HG02763 (cell line): Measurements from ENCODE around the gene CWC15.
A peak's percentile ranks its signal among the peaks of the same experiment; 100 is the strongest.
"Not testable (repeated sequence)": the region's sequence is repeated elsewhere in the genome, so short reads cannot be mapped to it uniquely, and the experiment has no call there.

Experiments used
- ATAC-seq: cut with Tn5 transposase; IDR thresholded peaks from one replicate; pipeline ENCODE4 v1.9.1; 2021; ENCODE audit warnings: mild to moderate bottlenecking, moderate library complexity; ENCODE audit not compliant: unreplicated experiment

Gene CWC15

GRCh38 chr11:94956963-94957362 is 16.4 kb downstream of the CWC15 start:
- ATAC-seq, result no peak

- ATAC-seq, result no peak
Measured at GRCh38 chr11:94954753-94955152, 18.6 kb downstream of the CWC15 start.

DNA sequence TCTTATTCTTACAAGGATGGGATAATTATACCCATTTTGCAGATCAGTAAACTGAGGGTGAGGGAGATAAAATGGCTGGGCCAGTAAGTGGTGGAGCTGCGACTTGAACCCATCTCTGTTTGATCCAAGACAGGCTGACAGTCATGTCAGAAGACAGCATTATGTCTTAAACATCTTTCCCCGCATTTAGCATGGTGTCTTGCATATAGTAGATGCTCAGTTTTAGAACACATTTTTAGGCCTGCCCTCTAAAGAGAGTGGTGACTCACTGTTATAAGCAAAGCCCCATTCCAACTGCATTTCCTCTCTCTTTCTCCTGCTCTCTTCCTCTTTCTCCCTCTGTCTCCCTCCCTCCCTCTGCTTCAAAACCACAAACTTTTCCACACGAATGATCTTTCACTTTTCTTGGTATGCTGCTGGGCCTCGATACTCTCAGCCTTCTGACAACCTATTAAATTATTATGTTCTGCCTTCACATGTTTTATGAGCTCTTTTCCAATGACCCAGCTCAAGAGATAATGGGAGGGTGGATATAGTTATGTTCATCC is 25.2 kb downstream of the CWC15 start:
- ATAC-seq, result no peak

- ATAC-seq, result peak; percentile 60
Measured at GRCh38 chr11:94946812-94947211, 26.5 kb downstream of the CWC15 start.

DNA sequence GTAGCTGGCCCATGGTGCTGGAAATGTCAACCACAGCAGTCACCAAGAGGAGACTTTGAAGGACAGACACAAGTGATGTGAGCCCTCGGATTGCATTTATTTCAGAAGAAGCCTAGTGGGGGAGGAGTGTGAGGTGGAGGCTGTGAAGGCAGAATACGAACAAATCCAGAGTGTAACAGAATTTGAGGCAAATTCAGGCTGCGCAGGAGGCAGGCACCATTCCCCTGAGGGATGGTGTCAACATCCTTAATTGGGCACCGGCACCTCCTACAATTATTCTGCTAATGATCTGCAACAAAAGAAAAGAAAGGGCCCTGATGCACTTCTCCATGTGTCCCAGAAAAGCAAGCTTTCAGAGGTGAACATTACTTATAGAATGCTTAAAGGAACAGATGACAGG is 32.2 kb downstream of the CWC15 start:
- no peak for ATAC-seq

GRCh38 chr11:94939346-94939745 is 34.0 kb downstream of the CWC15 start:
- ATAC-seq, result no peak

DNA sequence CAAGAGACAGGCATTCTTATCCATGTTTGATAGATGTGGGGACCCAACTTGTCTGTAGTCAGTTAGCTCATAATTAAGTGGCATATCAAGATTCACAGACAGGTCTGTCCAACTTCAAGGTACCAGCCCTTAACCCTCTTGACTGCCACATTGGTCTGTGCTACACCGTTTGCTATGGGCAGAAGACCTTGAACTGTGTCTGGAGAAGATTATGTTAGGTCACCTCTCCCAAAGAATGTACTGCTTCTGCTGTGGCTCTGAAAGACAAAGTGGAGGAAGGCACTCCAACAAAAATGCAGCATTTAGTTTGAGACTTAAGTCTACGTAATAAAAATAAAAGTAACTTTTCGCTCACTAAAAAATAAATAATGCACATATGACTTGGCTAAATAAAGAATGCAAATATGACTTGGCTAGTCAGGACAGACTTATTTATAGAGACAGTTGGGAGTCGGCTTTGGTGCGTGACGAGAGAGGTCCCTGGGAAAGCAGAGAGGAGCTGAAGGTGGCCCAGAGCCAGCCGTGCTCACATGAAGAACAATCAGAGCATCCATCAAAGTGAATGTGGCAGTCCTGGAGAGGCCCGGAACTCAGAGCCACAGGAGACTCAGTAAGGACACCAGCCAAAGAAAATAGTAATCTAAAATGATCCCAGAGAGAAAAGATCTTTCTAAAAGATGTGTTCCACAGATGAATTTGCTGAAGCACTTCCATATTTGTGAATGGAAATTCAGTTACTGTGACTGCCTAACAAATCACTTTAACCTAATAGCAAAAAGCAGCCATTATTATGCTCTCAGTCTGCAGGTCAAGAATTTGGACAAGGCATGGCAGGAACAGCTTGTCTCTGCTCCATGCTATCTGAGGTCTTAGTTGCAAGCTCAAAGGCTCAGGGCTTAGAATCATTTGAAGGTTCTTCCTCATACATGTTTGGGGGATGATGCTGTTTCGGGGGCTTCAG is 35.0 kb downstream of the CWC15 start:
- no peak for ATAC-seq

GRCh38 chr11:94934846-94935245 is 38.5 kb downstream of the CWC15 start:
- ATAC-seq, result no peak

DNA sequence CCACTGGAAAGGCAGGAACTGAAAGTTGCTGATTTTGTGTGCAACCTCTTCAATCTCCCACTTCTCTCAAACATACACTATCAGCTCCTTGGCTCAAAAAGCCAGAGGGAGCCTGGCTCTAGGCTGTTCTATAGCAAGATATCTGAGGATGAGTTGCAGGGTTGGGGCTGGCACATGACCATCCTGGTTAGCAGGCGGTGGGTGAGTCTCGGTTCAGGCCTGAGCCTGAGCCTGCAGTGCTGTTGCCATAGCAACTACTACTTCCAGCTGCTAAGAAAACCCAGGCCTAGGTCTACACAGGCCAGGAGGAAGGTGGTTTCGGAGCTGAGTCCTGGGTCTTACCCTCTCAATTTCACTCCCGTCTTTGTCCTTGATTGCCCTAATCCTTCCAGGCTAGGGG is 39.0 kb downstream of the CWC15 start:
- no peak for ATAC-seq

- no peak for ATAC-seq
Measured at GRCh38 chr11:94933223-94934130, 39.9 kb downstream of the CWC15 start.

DNA sequence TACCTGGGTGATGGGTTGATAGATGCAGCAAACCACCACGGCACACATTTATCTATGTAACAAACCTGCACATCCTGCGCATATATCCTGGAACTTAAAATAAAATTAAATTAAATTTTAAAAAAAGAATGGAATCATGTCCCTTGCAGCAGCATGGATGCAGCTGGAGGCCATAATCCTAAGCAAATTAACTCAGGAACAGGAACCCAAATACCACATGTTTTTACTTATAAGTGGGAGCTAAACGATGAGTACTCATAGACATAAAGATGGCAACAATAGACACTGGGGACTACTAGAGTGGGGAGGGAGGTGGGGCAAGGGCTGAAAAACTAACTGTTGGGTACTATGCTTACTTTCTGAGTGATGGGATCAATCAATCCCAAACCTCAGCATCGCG is 40.9 kb downstream of the CWC15 start:
- ATAC-seq, result no peak

GRCh38 chr11:94932072-94932471 is 41.3 kb downstream of the CWC15 start:
- not testable (repeated sequence) for ATAC-seq

DNA sequence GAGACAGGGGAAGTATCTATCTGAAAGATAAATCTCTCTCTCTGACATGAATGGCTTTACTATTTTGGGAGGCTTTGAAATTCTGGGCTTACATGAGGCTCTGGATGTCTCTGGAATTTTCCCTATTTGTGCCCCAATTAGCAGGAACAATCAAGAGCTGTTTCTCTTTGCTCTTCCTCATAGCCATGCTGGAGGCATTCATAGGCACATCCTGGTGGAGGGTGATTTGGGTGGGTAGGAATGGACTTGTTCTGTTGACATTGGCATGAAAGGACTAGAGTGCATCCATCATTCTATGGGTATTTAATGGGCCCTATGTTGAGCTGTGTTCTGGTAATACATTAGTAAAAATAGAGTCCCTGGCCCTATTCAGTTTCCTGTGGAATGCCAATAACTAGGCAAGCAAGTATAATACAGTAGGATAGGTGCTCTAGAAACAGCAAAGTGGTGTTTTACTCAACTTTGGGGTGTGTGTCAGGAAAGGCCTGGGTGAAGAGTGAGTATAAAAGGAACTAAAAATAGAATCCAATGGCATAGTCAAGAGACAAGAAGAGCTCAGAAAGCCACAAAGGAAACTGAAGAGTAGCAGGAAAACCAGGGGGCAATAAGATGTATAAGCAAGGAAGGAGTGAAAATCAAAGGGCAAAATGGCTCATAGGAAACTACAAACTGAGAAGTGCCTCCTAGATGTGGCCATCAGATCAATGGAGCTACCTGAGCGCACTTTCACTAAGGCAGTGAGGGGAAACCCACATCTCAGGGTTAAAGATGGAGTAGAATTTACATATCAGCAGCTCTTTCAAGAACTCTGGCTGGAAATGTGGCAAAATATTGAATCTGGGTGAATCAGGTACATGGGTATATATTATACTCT is 45.0 kb downstream of the CWC15 start:
- ATAC-seq, result no peak

DNA sequence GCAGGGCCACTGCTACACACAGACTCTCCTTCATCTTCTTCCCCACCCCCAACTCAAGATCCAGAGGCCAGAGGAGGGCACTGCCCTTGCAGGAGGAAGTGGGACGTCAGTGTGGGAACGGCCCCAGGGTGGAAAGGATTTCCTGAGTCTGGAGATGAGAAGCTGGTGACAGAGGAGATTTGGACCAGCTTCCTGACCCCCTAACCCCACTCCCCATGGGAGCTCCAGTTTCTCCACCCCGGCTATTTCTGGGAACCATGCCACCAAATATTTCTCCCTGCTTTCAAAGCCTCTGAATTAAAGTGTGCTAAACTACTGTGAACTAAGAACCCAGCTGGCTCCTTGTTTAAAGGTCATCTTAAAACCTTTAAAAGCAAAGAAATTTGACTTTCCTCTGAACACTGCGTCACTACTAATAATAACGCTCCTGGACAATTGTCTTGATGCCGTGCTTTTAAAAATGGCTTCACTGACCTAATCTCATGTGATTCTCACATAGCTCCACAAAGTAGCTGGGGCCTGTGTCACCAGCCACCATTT is 46.6 kb downstream of the CWC15 start:
- no peak for ATAC-seq

- ATAC-seq, result peak; percentile 16
Measured at GRCh38 chr11:94926271-94926625, 47.1 kb downstream of the CWC15 start.

DNA sequence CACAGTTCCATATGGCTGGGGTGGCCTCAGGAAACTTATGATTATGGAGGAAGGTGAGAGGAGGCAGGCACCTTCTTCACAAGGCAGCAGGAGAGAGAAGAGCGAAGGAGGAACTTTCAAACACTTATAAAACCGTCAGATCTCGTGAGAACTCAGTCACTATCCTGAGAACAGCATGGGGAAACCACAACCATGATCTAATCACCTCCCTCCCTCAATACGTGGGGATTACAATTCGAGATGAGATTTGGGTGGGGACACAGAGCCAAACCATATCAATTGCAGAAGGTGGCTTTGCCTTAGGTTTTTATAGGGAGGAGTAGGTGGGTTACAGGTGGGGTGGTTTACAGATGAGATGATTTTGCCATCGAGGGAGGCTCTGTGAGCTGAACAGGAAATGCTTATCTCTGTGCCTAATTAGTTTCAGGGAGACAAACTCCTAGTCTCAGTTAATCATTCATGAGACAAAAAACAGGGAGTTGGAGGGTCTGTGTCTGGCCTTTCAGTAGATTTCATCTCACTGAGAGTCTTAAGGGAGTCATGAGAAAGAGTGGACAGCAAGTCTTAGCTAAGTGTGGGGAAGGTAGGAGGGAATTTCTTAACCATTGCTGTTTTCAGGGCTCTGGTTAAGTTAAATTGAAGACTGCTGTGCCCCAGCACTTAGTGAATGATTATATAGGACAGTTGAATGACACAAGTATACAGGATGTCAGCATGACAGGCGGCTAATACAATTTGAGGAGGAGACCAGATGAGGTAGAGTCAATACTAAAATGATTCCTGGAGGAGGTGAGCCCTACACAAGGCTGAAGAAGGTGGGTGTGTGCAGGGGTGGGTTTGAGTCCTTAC is 47.7 kb downstream of the CWC15 start:
- peak; percentile 52 for ATAC-seq

- no peak for ATAC-seq
Measured at GRCh38 chr11:94924612-94925011, 48.7 kb downstream of the CWC15 start.

DNA sequence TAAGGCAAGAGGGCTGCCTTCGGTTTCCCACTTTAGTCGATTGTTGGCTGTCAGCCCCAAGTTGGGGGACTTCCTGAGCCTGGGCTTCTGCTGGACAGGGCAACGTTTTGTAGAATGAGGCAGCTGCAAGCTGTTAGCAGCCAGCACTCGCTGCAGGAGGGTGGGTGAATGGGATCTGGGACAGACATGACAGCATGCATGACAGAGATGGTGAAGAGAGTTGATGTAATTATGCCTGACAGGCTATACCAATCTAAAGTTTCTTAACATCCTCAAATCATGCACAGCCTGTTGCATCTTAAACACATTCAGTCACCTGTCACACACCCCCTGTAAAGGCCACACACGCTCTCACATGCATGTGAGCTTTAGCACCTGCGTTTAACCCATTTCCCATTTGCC is 49.2 kb downstream of the CWC15 start:
- ATAC-seq, result no peak

GRCh38 chr11:94923004-94923334 is 50.4 kb downstream of the CWC15 start:
- no peak for ATAC-seq
